AG09309 (cell line): ENCODE data around the gene NTM.

ENCODE experiments used
- DNase-seq: peaks from one replicate; pipeline ENCODE4 v3.0.0-alpha.2; 2010; ENCODE audit warnings: low read depth
- H3K4me3 ChIP-seq: 2 replicates; pipeline ENCODE4 v1.5.1; 2011; ENCODE audit warnings: mild to moderate bottlenecking, low read depth, low read length, moderate library complexity; ENCODE audit not compliant: control insufficient read depth
- CTCF ChIP-seq: IDR thresholded peaks from 2 replicates; pipeline ENCODE4 v1.5.1; 2011; ENCODE audit warnings: mild to moderate bottlenecking, low read depth, low read length, inconsistent platforms; ENCODE audit not compliant: insufficient read depth, control insufficient read depth; ENCODE audit errors: missing control alignments

NTM gene

GRCh38 chr11:131668500-131669400 is 298.3 kb downstream of the NTM start:
- DNase-seq, result no peak
- no peak overlapping the region for H3K4me3 ChIP-seq
- TF ChIP-seq CTCF, result peak; percentile 50

GRCh38 chr11:131669401-131669780 is 299.0 kb downstream of the NTM start:
- DNase-seq, result no peak
- no peak for TF ChIP-seq CTCF
- H3K4me3 ChIP-seq, result no peak overlapping the region

- no peak for TF ChIP-seq CTCF
- no peak overlapping the region for H3K4me3 ChIP-seq
- DNase-seq, result no peak
Measured at GRCh38 chr11:131670876-131671275, 300.5 kb downstream of the NTM start.

GRCh38 chr11:131671320-131671719 is 300.9 kb downstream of the NTM start:
- H3K4me3 ChIP-seq, result no peak overlapping the region
- no peak for TF ChIP-seq CTCF
- DNase-seq, result no peak

GRCh38 chr11:131671734-131672133 is 301.3 kb downstream of the NTM start:
- H3K4me3 ChIP-seq, result no peak overlapping the region
- no peak for DNase-seq
- peak; percentile 18 for TF ChIP-seq CTCF

- DNase-seq, result no peak
- TF ChIP-seq CTCF, result no peak
- H3K4me3 ChIP-seq, result no peak overlapping the region
Measured at GRCh38 chr11:131672191-131672590, 301.8 kb downstream of the NTM start.
